HG03571 (cell line): ENCODE data around the gene P3H4.

Experiments used
- ATAC-seq: cut with Tn5 transposase; IDR thresholded peaks from one replicate; pipeline ENCODE4 v1.9.1; 2021; ENCODE audit not compliant: unreplicated experiment

P3H4 gene

GRCh38 chr17:41772586-41773189 lies 39.1 kb downstream of the P3H4 start:
- ATAC-seq: no peak

- no peak for ATAC-seq
Observed at GRCh38 chr17:41772218-41772585, 39.5 kb downstream of the P3H4 start.

- ATAC-seq: no peak
Observed at GRCh38 chr17:41771389-41772206, 40.2 kb downstream of the P3H4 start.

- ATAC-seq: no peak
Observed at GRCh38 chr17:41769985-41770384, 41.8 kb downstream of the P3H4 start.

GRCh38 chr17:41769346-41769862 lies 42.3 kb downstream of the P3H4 start:
- ATAC-seq: no peak

- ATAC-seq: no peak
Observed at GRCh38 chr17:41768682-41769288, 43.0 kb downstream of the P3H4 start.

- ATAC-seq: no peak
Observed at GRCh38 chr17:41767324-41768042, 44.3 kb downstream of the P3H4 start.

GRCh38 chr17:41766135-41766534 lies 45.6 kb downstream of the P3H4 start:
- ATAC-seq: no peak

- no peak for ATAC-seq
Observed at GRCh38 chr17:41763327-41763726, 48.4 kb downstream of the P3H4 start.

- ATAC-seq: no peak
Observed at GRCh38 chr17:41762841-41763240, 48.9 kb downstream of the P3H4 start.

- ATAC-seq: no peak
Observed at GRCh38 chr17:41762391-41762790, 49.4 kb downstream of the P3H4 start.

GRCh38 chr17:41760878-41761277 lies 50.9 kb downstream of the P3H4 start:
- no peak for ATAC-seq

- ATAC-seq: no peak
Observed at GRCh38 chr17:41758601-41759000, 53.1 kb downstream of the P3H4 start.

- no peak for ATAC-seq
Observed at GRCh38 chr17:41754066-41754465, 57.7 kb downstream of the P3H4 start.
